Limb (tissue), 2 donors: ENCODE data around the gene IRGQ.

Experiments
- DNase-seq, 2 donors: peaks; one replicate each; pipeline ENCODE4 v3.0.0-alpha.2; 2016; ENCODE audit errors: extremely low spot score in 2 of 2

The IRGQ gene

GRCh38 chr19:43545276-43545675 is 50.7 kb downstream of the IRGQ start:
- no peak for DNase-seq

- no peak for DNase-seq
Measured at GRCh38 chr19:43544077-43544476, 51.9 kb downstream of the IRGQ start.

- DNase-seq = no peak
Measured at GRCh38 chr19:43541920-43542650, 53.8 kb downstream of the IRGQ start.

- DNase-seq = no peak
Measured at GRCh38 chr19:43540381-43540780, 55.6 kb downstream of the IRGQ start.

GRCh38 chr19:43538922-43539321 is 57.0 kb downstream of the IRGQ start:
- DNase-seq = no peak

- DNase-seq = peak; percentile 60 to 76
Measured at GRCh38 chr19:43534816-43535761, 60.8 kb downstream of the IRGQ start.
